Endothelial cell of hepatic sinusoid (primary cell): ENCODE measurements around the gene TXNRD2.

Experiments used
- in situ Hi-C: cut with HindIII; loops from 2 replicates; pipeline ENCODE4 v1.10.0; 2017; ENCODE audit warnings: low sequenced_read_pairs

TXNRD2 gene

GRCh38 chr22:19968450-19968891, 26.9 kb upstream of the TXNRD2 start:
- in situ Hi-C loops, result no loop called here

GRCh38 chr22:19967850-19968449, 26.3 kb upstream of the TXNRD2 start:
- in situ Hi-C loops, result no loop called here

GRCh38 chr22:19966908-19967750, 25.5 kb upstream of the TXNRD2 start:
- in situ Hi-C loops, result no loop called here

- in situ Hi-C loops, result no loop called here
These were observed 24.4 kb upstream of the TXNRD2 start for GRCh38 chr22:19965771-19966709.

GRCh38 chr22:19964701-19965386, 23.2 kb upstream of the TXNRD2 start:
- in situ Hi-C loops, result no loop called here

- in situ Hi-C loops, result no loop called here
These were observed 22.4 kb upstream of the TXNRD2 start for GRCh38 chr22:19963863-19964642.

- in situ Hi-C loops, result no loop called here
These were observed 21.5 kb upstream of the TXNRD2 start for GRCh38 chr22:19962909-19963806.

GRCh38 chr22:19962246-19962908, 20.8 kb upstream of the TXNRD2 start:
- in situ Hi-C loops, result no loop called here

GRCh38 chr22:19961868-19962245, 20.2 kb upstream of the TXNRD2 start:
- in situ Hi-C loops, result no loop called here

- in situ Hi-C loops, result no loop called here
These were observed 19.6 kb upstream of the TXNRD2 start for GRCh38 chr22:19961201-19961580.

GRCh38 chr22:19960491-19961200, 19.0 kb upstream of the TXNRD2 start:
- in situ Hi-C loops, result no loop called here

GRCh38 chr22:19959587-19960490, 18.2 kb upstream of the TXNRD2 start:
- in situ Hi-C loops, result no loop called here

- in situ Hi-C loops, result no loop called here
These were observed 17.5 kb upstream of the TXNRD2 start for GRCh38 chr22:19959043-19959586.

GRCh38 chr22:19958083-19959042, 16.7 kb upstream of the TXNRD2 start:
- in situ Hi-C loops, result no loop called here

GRCh38 chr22:19957445-19957844, 15.8 kb upstream of the TXNRD2 start:
- in situ Hi-C loops, result no loop called here
